ENCODE measurements around the gene AURKAIP1. TPM values are rescaled to one million over a fixed set of nuclear protein-coding genes. Genes with fewer than 3 reads are reported as not detected.
A peak's percentile ranks its signal among the peaks of the same experiment; 100 is the strongest.

The AURKAIP1 gene
- polyA plus RNA-seq, 1 donor from 2014 or later = 104 TPM

DNA sequence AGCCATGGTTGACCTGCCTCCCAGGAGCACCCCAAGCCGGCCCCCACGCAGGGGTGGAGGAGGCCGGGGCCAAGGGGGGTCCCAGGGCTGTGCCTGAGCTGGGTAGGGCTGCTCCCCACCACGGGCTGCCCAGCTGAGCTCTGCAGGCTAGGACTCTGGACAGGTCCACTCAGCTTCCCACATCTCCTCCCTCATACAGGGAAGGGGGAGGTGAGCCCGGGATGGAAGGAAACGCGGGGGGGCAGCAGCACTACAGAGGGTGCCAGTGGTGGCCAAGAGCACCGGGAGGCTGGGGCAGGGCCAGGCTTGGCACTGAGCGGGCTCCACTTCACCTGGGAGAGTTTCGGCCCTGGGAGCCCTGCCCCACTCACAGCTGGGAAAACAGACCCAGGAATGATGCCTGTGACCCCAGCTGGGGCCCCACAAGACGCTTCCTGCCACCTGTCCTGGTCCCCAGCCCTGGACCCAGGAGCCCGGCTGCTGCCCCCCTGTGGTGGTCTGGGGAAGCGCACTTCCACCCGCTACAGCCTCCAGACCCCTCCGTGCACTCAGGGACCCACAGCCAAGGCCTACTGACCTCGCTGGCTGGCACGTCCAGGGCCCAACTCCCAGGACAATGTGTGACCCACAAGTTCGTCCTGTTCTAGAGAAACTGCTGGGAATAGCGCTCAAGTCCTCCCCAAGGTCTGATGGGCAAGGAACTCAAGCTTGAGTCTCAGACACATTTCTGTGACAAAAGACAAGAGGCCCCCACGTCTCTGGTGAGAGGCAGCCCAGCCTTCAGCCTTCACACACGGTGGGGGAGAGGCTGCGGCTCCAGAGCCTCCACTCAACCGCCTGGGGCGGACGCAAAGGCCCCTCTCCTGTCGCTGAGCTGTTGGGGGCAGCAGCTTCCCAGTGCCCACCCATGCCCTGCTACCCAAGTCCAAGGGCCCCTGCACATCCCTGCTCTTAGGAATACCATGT is 3.0 kb downstream of the AURKAIP1 start:
- Histone ChIP-seq H4K20me1 (ENCODE audit: insufficient read depth) (no peaks in the 10 kb centered on the region), H3F3A (ENCODE audit: insufficient read depth, low read length, poor library complexity, severe bottlenecking) (no peaks in the 10 kb centered on the region), H3K9ac (ENCODE audit: low read length) (no peak overlapping the region), H3K27me3 (ENCODE audit: insufficient read depth, low read depth, low read length) (no peaks in the 10 kb centered on the region), H3K4me2 (ENCODE audit: low read length) (no peak overlapping the region), H3K9me3 (ENCODE audit: low read length) (no peaks in the 10 kb centered on the region), H2AFZ (ENCODE audit: low read depth, low read length) (no peak overlapping the region), H3K79me2 (replicated peaks; ENCODE audit: insufficient read depth, low read length) (no peaks in the 10 kb centered on the region), H3K27ac (ENCODE audit: low read length) (no peak overlapping the region), H3K4me3 (ENCODE audit: low read length) (no peak overlapping the region), H3K36me3 (ENCODE audit: insufficient read depth, low read length) (no peaks in the 10 kb centered on the region), H3K9me2 (ENCODE audit: insufficient read depth, low read length) (no peaks in the 10 kb centered on the region)
- TF ChIP-seq TAF1 (IDR thresholded peaks at IDR 0.05; ENCODE audit: low read depth) = no peak
- no peak for TF ChIP-seq POLR2AphosphoS5 (IDR thresholded peaks at IDR 0.05)
- TF ChIP-seq MXI1 (conservative IDR thresholded peaks at IDR 0.05; ENCODE audit: poor library complexity, severe bottlenecking) = no peak
- peak; percentile 73 for TF ChIP-seq SMC3 (conservative IDR thresholded peaks at IDR 0.05; ENCODE audit: poor library complexity)
- no peak for TF ChIP-seq EP300 (conservative IDR thresholded peaks at IDR 0.05; ENCODE audit: poor library complexity, severe bottlenecking)
- no peak for TF ChIP-seq REST (IDR thresholded peaks at IDR 0.05; ENCODE audit: borderline replicate concordance)
- TF ChIP-seq EZH2 (IDR thresholded peaks at IDR 0.05; ENCODE audit: borderline replicate concordance, insufficient read depth, low read length, poor library complexity, severe bottlenecking) = no peak
- TF ChIP-seq CTCF (IDR thresholded peaks at IDR 0.05; ENCODE audit: poor library complexity, severe bottlenecking) = peak; percentile 79
- peak; percentile 59 for TF ChIP-seq RAD21 (conservative IDR thresholded peaks at IDR 0.05)

DNA sequence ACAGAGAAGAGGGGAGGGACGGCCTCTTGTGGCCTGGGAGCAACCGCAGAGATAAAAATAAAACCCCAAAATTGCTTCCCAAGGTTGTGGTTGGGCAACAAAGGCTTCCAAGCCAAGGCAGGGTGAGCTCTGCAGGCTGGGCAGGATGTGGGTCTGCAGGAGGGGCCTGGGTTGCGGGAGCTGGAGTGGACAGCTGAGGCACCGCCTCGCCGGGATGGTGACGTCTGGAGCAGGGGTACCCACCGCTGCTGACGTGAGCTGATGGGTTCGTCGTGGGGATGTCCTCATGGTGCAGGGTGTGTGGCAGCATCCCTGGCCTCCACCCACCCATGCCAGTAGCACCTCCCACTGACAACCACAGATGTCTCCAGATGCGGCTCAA is 3.7 kb downstream of the AURKAIP1 start:
- TF ChIP-seq EP300 (conservative IDR thresholded peaks at IDR 0.05; ENCODE audit: poor library complexity, severe bottlenecking) (no peak), CTCF (IDR thresholded peaks at IDR 0.05; ENCODE audit: poor library complexity, severe bottlenecking) (no peak), RAD21 (conservative IDR thresholded peaks at IDR 0.05) (no peak), EZH2 (IDR thresholded peaks at IDR 0.05; ENCODE audit: borderline replicate concordance, insufficient read depth, low read length, poor library complexity, severe bottlenecking) (no peak), POLR2AphosphoS5 (IDR thresholded peaks at IDR 0.05) (no peak), SMC3 (conservative IDR thresholded peaks at IDR 0.05; ENCODE audit: poor library complexity) (no peak), REST (IDR thresholded peaks at IDR 0.05; ENCODE audit: borderline replicate concordance) (no peak), TAF1 (IDR thresholded peaks at IDR 0.05; ENCODE audit: low read depth) (no peak), MXI1 (conservative IDR thresholded peaks at IDR 0.05; ENCODE audit: poor library complexity, severe bottlenecking) (no peak)
- Histone ChIP-seq H2AFZ (ENCODE audit: low read depth, low read length) (no peak overlapping the region), H3K9me2 (ENCODE audit: insufficient read depth, low read length) (no peaks in the 10 kb centered on the region), H3K4me3 (ENCODE audit: low read length) (no peak overlapping the region), H3K4me2 (ENCODE audit: low read length) (no peak overlapping the region), H3F3A (ENCODE audit: insufficient read depth, low read length, poor library complexity, severe bottlenecking) (no peaks in the 10 kb centered on the region), H4K20me1 (ENCODE audit: insufficient read depth) (no peaks in the 10 kb centered on the region), H3K9me3 (ENCODE audit: low read length) (no peaks in the 10 kb centered on the region), H3K27me3 (ENCODE audit: insufficient read depth, low read depth, low read length) (no peaks in the 10 kb centered on the region), H3K9ac (ENCODE audit: low read length) (no peak overlapping the region), H3K36me3 (ENCODE audit: insufficient read depth, low read length) (no peaks in the 10 kb centered on the region), H3K79me2 (replicated peaks; ENCODE audit: insufficient read depth, low read length) (no peaks in the 10 kb centered on the region), H3K27ac (ENCODE audit: low read length) (no peak overlapping the region)

Measured in neural cell (in vitro differentiated cells).